ENCODE measurements around the gene INIP. TPM values are rescaled to one million over a fixed set of nuclear protein-coding genes. Genes with fewer than 3 reads are reported as not detected.
A peak's percentile ranks its signal among the peaks of the same experiment; 100 is the strongest.

Gene INIP
- total and polyA plus RNA-seq, 12 donors, result 4.5 to 18.9 (median 11.9) TPM

GRCh38 chr9:112705768-112706427 is 12.0 kb downstream of the INIP start:
- Histone ChIP-seq H3K27me3 (no peaks in the 10 kb centered on the region), H3K9me3 (no peaks in the 10 kb centered on the region), H3K36me3 (peaks cover 0 to 33% (median 0%) of the 10 kb centered on the region in 9 donors), H3K4me3 (no peak overlapping the region), H3K27ac (no peak overlapping the region), H3K4me1 (peaks cover 0 to 7% (median 1%) of the 10 kb centered on the region in 9 donors)
- peak in 1 of 2 donors; percentile 19 for DNase-seq
- WGBS, 2 donors, result 42 to 49% methylated on average over 6 of the region's 6 CpGs
- peak in 7 of 9 donors; percentile 21 to 52 (median 45) for TF ChIP-seq CTCF (IDR thresholded peaks at IDR 0.05)
- ATAC-seq, result peak in 7 of 8 donors; percentile 55 to 70 (median 61)
- intact Hi-C loops (cut with DNase I), result loop anchor here in 7 of 10 donors (5.0 to 10.0 kb wide), 6 partner anchors 219 to 614 kb away; partner anchors contain the start of gene KIAA1958 (in 2 of the 7)

GRCh38 chr9:112703304-112703703 is 14.6 kb downstream of the INIP start:
- peaks cover 0 to 7% (median 0%) of the 10 kb centered on the region in 9 donors for H3K4me1 ChIP-seq
- no peaks in the 10 kb centered on the region for H3K27me3 ChIP-seq
- intact Hi-C loops (cut with DNase I), result loop anchor here in 6 of 10 donors (5.0 to 10.0 kb wide), 5 partner anchors 219 to 259 kb away; partner anchors contain the start of gene KIAA1958 (in 1 of the 6)
- DNase-seq, result no peak
- H3K9me3 ChIP-seq, result no peaks in the 10 kb centered on the region
- no peak overlapping the region for H3K27ac ChIP-seq
- peaks cover 0 to 52% (median 0%) of the 10 kb centered on the region in 9 donors for H3K36me3 ChIP-seq
- ATAC-seq, result no peak
- no peak overlapping the region for H3K4me3 ChIP-seq
- no peak for TF ChIP-seq CTCF (IDR thresholded peaks at IDR 0.05)
- 91 to 93% methylated on average over 2 of the region's 2 CpGs for WGBS, 2 donors

- Histone ChIP-seq H3K36me3 (peaks cover 0 to 65% (median 9%) of the 10 kb centered on the region in 9 donors), H3K9me3 (no peaks in the 10 kb centered on the region), H3K4me1 (no peaks in the 10 kb centered on the region), H3K27me3 (no peaks in the 10 kb centered on the region), H3K27ac (no peak overlapping the region), H3K4me3 (no peak overlapping the region)
- TF ChIP-seq CTCF (IDR thresholded peaks at IDR 0.05), result no peak
- ATAC-seq (no peak), DNase-seq (no peak)
- intact Hi-C loops (cut with DNase I), result loop anchor here in 6 of 10 donors (5.0 to 10.0 kb wide), 5 partner anchors 215 to 255 kb away; partner anchors contain the start of gene KIAA1958 (in 1 of the 6)
Observed at GRCh38 chr9:112700085-112700484, 17.8 kb downstream of the INIP start.

GRCh38 chr9:112699230-112699629 is 18.7 kb downstream of the INIP start:
- Histone ChIP-seq H3K9me3 (no peaks in the 10 kb centered on the region), H3K4me1 (peaks cover 0 to 6% (median 0%) of the 10 kb centered on the region in 9 donors), H3K4me3 (no peak overlapping the region), H3K27me3 (no peaks in the 10 kb centered on the region), H3K27ac (no peak overlapping the region), H3K36me3 (peaks cover 0 to 70% (median 9%) of the 10 kb centered on the region in 9 donors)
- no peak for TF ChIP-seq CTCF (IDR thresholded peaks at IDR 0.05)
- 96 to 97% methylated on average over 5 of the region's 5 CpGs for WGBS, 2 donors
- intact Hi-C loops (cut with DNase I), result no loop called here
- ATAC-seq, result no peak
- no peak for DNase-seq

Data from heart right ventricle (tissue), 16 donors.